Colonic mucosa (tissue), 4 donors: ENCODE data around the gene TRDMT1. TPM values are rescaled to one million over a fixed set of nuclear protein-coding genes. Genes with fewer than 3 reads are reported as not detected.
A peak's percentile ranks its signal among the peaks of the same experiment; 100 is the strongest.

Experiments
- DNase-seq: peaks from one replicate; pipeline ENCODE4 v3.0.0-alpha.2; 2020
- H3K27ac ChIP-seq: fragments of 200-600 bp; one replicate; pipeline ENCODE4 v1.8.0; 2021
- H3K27me3 ChIP-seq: fragments of 200-600 bp; one replicate; pipeline ENCODE4 v1.8.0; 2021
- H3K36me3 ChIP-seq: fragments of 200-600 bp; one replicate; pipeline ENCODE4 v1.8.0; 2021
- H3K4me1 ChIP-seq: fragments of 200-600 bp; one replicate; pipeline ENCODE4 v1.8.0; 2021; ENCODE audit warnings: mild to moderate bottlenecking
- H3K4me3 ChIP-seq: fragments of 200-600 bp; one replicate; pipeline ENCODE4 v1.8.0; 2021
- H3K9ac ChIP-seq, 2 donors: one replicate each; pipeline ENCODE4 v1.7.0; 2013; ENCODE audit warnings: control low read depth in 2 of 2, low read depth in 2 of 2, low read length in 2 of 2
- H3K9me3 ChIP-seq: fragments of 200-600 bp; one replicate; pipeline ENCODE4 v1.8.0; 2021
- intact Hi-C: fragments of 100-400 bp; cut with DNase I; formaldehyde crosslinking; loops from one replicate; pipeline ENCODE4 v1.14.1; 2022
- total RNA-seq, 2 donors: library from RNA; stranded (reverse); fragmentation: NEBNext Ultra II Directional in 1 of 2; extraction: Animal tissue kit (Norgen Biotek cat#: 25700) in 1 of 2; gene quantifications; one replicate each; pipeline ENCODE4 v1.2.1, GENCODE V29; 2021
- TF ChIP-seq, protein P1 (sequence below): fragments of 200-600 bp; IDR thresholded peaks from one replicate; pipeline ENCODE4 v1.8.0; 2022; ENCODE audit warnings: antibody characterized with exemption, mild to moderate bottlenecking
- donor health status: healthy.
- donor health status: DM: no; HTN: no; CAD: no.
- donor health status: DM: no; HTN: no; CAD: no.

TRDMT1 gene
- total RNA-seq, 2 donors from 2014 or later: 3.4 to 3.5 TPM

GRCh38 chr10:17151716-17152115 is 49.8 kb downstream of the TRDMT1 start:
- DNase-seq: no peak
- H3K27me3 ChIP-seq: no peaks in the 10 kb centered on the region
- TF ChIP-seq, protein P1, sequence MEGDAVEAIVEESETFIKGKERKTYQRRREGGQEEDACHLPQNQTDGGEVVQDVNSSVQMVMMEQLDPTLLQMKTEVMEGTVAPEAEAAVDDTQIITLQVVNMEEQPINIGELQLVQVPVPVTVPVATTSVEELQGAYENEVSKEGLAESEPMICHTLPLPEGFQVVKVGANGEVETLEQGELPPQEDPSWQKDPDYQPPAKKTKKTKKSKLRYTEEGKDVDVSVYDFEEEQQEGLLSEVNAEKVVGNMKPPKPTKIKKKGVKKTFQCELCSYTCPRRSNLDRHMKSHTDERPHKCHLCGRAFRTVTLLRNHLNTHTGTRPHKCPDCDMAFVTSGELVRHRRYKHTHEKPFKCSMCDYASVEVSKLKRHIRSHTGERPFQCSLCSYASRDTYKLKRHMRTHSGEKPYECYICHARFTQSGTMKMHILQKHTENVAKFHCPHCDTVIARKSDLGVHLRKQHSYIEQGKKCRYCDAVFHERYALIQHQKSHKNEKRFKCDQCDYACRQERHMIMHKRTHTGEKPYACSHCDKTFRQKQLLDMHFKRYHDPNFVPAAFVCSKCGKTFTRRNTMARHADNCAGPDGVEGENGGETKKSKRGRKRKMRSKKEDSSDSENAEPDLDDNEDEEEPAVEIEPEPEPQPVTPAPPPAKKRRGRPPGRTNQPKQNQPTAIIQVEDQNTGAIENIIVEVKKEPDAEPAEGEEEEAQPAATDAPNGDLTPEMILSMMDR: no peak
- H3K4me3 ChIP-seq: no peak overlapping the region
- H3K4me1 ChIP-seq: no peaks in the 10 kb centered on the region
- peak overlapping the region; percentile 15 for H3K27ac ChIP-seq
- H3K9me3 ChIP-seq: no peaks in the 10 kb centered on the region
- no peaks in the 10 kb centered on the region for H3K36me3 ChIP-seq
- H3K9ac ChIP-seq: no peak overlapping the region
- intact Hi-C loops: loop anchor here (10.0 kb wide), 1 partner anchor 73 kb away; the partner anchor contains the start of gene VIM

DNA sequence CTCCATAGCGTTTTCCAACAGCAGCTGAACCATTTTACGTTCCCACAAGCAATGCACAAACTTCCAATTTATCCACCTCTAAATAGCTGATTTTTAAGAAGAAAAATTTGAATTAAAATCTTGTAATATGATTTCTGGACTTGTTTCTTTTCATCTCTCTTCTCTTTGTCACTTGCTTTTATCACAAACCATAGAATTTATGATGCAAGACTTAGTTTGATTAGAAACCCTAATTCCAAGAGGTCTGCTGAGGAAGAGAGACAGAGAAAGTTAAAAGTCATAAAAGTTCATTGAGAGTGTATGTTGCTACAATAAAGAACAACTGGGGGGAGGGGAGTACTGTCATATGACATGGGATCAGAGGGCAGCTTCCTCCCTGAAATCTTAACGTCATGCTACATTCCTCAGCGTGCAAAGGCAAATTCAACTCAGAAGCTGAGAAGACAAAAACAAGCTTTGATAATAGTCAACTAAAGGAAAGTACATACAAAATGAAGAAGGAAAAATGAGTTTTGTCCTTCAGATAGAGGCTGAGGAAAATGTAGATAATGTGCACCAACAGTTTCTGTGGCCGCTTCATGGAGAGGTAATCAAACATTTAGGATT is 53.5 kb downstream of the TRDMT1 start:
- no peaks in the 10 kb centered on the region for H3K9me3 ChIP-seq
- TF ChIP-seq, protein P1: no peak
- intact Hi-C loops: no loop called here
- H3K36me3 ChIP-seq: no peaks in the 10 kb centered on the region
- no peaks in the 10 kb centered on the region for H3K27me3 ChIP-seq
- no peak overlapping the region for H3K9ac ChIP-seq
- DNase-seq: peak; percentile 52
- H3K4me1 ChIP-seq: no peaks in the 10 kb centered on the region
- H3K4me3 ChIP-seq: no peak overlapping the region
- H3K27ac ChIP-seq: no peak overlapping the region

- DNase-seq: no peak
- intact Hi-C loops: no loop called here
- no peaks in the 10 kb centered on the region for H3K36me3 ChIP-seq
- H3K27me3 ChIP-seq: no peaks in the 10 kb centered on the region
- no peak overlapping the region for H3K4me3 ChIP-seq
- H3K9ac ChIP-seq: no peak overlapping the region
- TF ChIP-seq, protein P1: no peak
- no peak overlapping the region for H3K27ac ChIP-seq
- no peaks in the 10 kb centered on the region for H3K4me1 ChIP-seq
- H3K9me3 ChIP-seq: no peaks in the 10 kb centered on the region
These were observed 54.6 kb downstream of the TRDMT1 start for GRCh38 chr10:17146892-17147291.

DNA sequence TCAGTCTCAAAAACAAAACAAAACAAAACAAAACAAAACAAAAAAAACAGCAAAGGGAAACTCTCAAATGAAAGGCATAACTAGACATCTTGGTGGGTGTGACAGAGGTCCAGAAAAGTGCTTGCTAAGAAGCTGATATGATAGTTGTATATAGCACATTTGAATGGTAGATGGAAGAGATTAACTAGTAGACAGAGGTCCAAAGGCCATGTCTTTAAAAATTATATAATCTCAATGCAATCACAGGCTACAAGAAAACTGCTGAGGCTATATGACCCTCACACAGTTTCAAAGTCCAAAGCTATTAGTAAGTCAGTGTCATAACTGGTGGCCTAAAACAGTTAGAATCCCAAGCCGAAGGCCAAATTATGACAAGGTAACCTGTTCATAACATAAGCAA is 56.2 kb downstream of the TRDMT1 start:
- H3K27me3 ChIP-seq: no peaks in the 10 kb centered on the region
- peak overlapping the region; percentile 30 for H3K27ac ChIP-seq
- H3K4me1 ChIP-seq: no peaks in the 10 kb centered on the region
- no peaks in the 10 kb centered on the region for H3K9me3 ChIP-seq
- no peaks in the 10 kb centered on the region for H3K36me3 ChIP-seq
- H3K9ac ChIP-seq: no peak overlapping the region
- H3K4me3 ChIP-seq: no peak overlapping the region
- TF ChIP-seq, protein P1: no peak
- no peak for DNase-seq
- intact Hi-C loops: no loop called here

DNA sequence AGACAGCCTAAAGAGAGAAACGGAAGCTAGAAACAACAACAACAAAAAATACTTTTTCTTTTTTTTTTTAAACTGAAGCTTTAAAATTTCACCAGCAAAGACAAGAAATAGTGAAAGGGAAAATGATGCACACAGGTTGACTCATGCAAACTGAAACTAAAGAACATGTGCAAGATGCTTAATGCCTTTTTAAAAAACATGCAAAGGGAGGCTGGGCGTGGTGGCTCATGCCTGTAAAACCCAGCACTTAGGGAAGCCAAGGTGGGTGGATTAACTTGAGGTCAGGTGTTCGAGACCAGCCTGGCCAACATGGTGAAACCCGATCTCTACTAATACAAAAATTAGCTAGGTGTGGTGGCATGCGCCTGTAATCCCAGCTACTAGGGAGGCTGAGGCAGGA is 56.7 kb downstream of the TRDMT1 start:
- Histone ChIP-seq H3K9me3 (no peaks in the 10 kb centered on the region), H3K4me1 (no peaks in the 10 kb centered on the region), H3K27ac (peak overlapping the region; percentile 30), H3K4me3 (no peak overlapping the region), H3K36me3 (no peaks in the 10 kb centered on the region), H3K9ac (no peak overlapping the region), H3K27me3 (no peaks in the 10 kb centered on the region)
- DNase-seq: no peak
- TF ChIP-seq, protein P1: no peak
- intact Hi-C loops: no loop called here
